Measurements from ENCODE around the gene AOC3. TPM values are rescaled to one million over a fixed set of nuclear protein-coding genes. Genes with fewer than 3 reads are reported as not detected.
"Not testable (repeated sequence)": the region's sequence is repeated elsewhere in the genome, so short reads cannot be mapped to it uniquely, and the experiment has no call there.

The AOC3 gene
- total RNA-seq, 1 experiment from 2014 or later = 0.23 TPM

- peak; percentile 59 for DNase-seq (ENCODE audit: low spot score)
Measured at GRCh38 chr17:42894283-42895184, 43.5 kb downstream of the AOC3 start.

GRCh38 chr17:42895185-42895555 is 44.2 kb downstream of the AOC3 start:
- DNase-seq (ENCODE audit: low spot score) = peak; percentile 42

- no peak for DNase-seq (ENCODE audit: low spot score)
Measured at GRCh38 chr17:42898147-42898811, 47.3 kb downstream of the AOC3 start.

GRCh38 chr17:42899981-42900380 is 49.0 kb downstream of the AOC3 start:
- not testable (repeated sequence) for DNase-seq (ENCODE audit: low spot score)

GRCh38 chr17:42900460-42901331 is 49.7 kb downstream of the AOC3 start, which contains the start of gene G6PC1:
Gene G6PC1 (plus strand): TSS chr17:42900799. CDS start chr17:42900877, 78 bp downstream.
- DNase-seq (ENCODE audit: low spot score) = no peak

GRCh38 chr17:42901535-42902229 is 50.7 kb downstream of the AOC3 start:
- no peak for DNase-seq (ENCODE audit: low spot score)

GRCh38 chr17:42904110-42904469 is 53.1 kb downstream of the AOC3 start:
- DNase-seq (ENCODE audit: low spot score) = no peak

GRCh38 chr17:42906772-42907446 is 55.9 kb downstream of the AOC3 start:
- DNase-seq (ENCODE audit: low spot score) = no peak

Small RNAs within 50 kb of the gene (small RNA-seq; reads per million reads assigned to genes)
- gene MIR6781 (not detected), gene RNU6-287P (not detected)

Other genes starting within 250 kb of the AOC3 start
- 38.1 and 44.7 TPM in 2 replicates for gene RETREG3, start 241.8 kb upstream of the AOC3 start, total RNA-seq (2014; rRNA removed; shearing (Covaris generic))
- 123 and 127 TPM in 2 replicates for gene TUBG1, start 241.5 kb upstream of the AOC3 start, total RNA-seq (2014; rRNA removed; shearing (Covaris generic))
- 7.4 and 8.7 TPM in 2 replicates for gene TUBG2, start 191.9 kb upstream of the AOC3 start, total RNA-seq (2014; rRNA removed; shearing (Covaris generic))
- gene PLEKHH3, start 174.2 kb upstream of the AOC3 start, total RNA-seq (2014; rRNA removed; shearing (Covaris generic)) = 34.2 and 49.4 TPM in 2 replicates
- not detected in 2 replicates for gene CCR10, start 169.4 kb upstream of the AOC3 start, total RNA-seq (2014; rRNA removed; shearing (Covaris generic))
- 0.08 and 0.23 TPM in 2 replicates for gene CNTNAP1, start 168.7 kb upstream of the AOC3 start, total RNA-seq (2014; rRNA removed; shearing (Covaris generic))
- gene EZH1, start 106.2 kb upstream of the AOC3 start, total RNA-seq (2014; rRNA removed; shearing (Covaris generic)) = 11.8 and 12.2 TPM in 2 replicates
- not detected in 2 replicates for gene RAMP2, start 90.0 kb upstream of the AOC3 start, total RNA-seq (2014; rRNA removed; shearing (Covaris generic))
- gene VPS25, start 77.8 kb upstream of the AOC3 start, total RNA-seq (2014; rRNA removed; shearing (Covaris generic)) = 76.1 and 84.4 TPM in 2 replicates
- gene WNK4, start 70.6 kb upstream of the AOC3 start, total RNA-seq (2014; rRNA removed; shearing (Covaris generic)) = 7.8 and 8.6 TPM in 2 replicates
- gene COA3, start 52.5 kb upstream of the AOC3 start, total RNA-seq (2014; rRNA removed; shearing (Covaris generic)) = 82.9 and 86.2 TPM in 2 replicates
- gene CNTD1, start 52.3 kb upstream of the AOC3 start, total RNA-seq (2014; rRNA removed; shearing (Covaris generic)) = 0.13 and 0.66 TPM in 2 replicates
- gene BECN1, start 26.9 kb upstream of the AOC3 start, total RNA-seq (2014; rRNA removed; shearing (Covaris generic)) = 108 and 118 TPM in 2 replicates
- gene PSME3, start 17.8 kb upstream of the AOC3 start, total RNA-seq (2014; rRNA removed; shearing (Covaris generic)) = 96.8 and 142 TPM in 2 replicates
- gene AOC2, start 6.6 kb upstream of the AOC3 start, total RNA-seq (2014; rRNA removed; shearing (Covaris generic)) = 1.6 and 1.8 TPM in 2 replicates
- gene G6PC1, start 49.6 kb downstream of the AOC3 start, total RNA-seq (2014; rRNA removed; shearing (Covaris generic)) = not detected in 2 replicates
- 35.3 and 54.1 TPM in 2 replicates for gene AARSD1, start 113.3 kb downstream of the AOC3 start, total RNA-seq (2014; rRNA removed; shearing (Covaris generic))
- 0.52 and 0.66 TPM in 2 replicates for gene PTGES3L, start 128.9 kb downstream of the AOC3 start, total RNA-seq (2014; rRNA removed; shearing (Covaris generic))
- 13.0 and 13.8 TPM in 2 replicates for gene RUNDC1, start 129.4 kb downstream of the AOC3 start, total RNA-seq (2014; rRNA removed; shearing (Covaris generic))
- 1,187 and 1,205 TPM in 2 replicates for gene RPL27, start 147.2 kb downstream of the AOC3 start, total RNA-seq (2014; rRNA removed; shearing (Covaris generic))
- gene IFI35, start 155.6 kb downstream of the AOC3 start, total RNA-seq (2014; rRNA removed; shearing (Covaris generic)) = 35.3 and 47.6 TPM in 2 replicates
- 83.7 and 106 TPM in 2 replicates for gene VAT1, start 171.2 kb downstream of the AOC3 start, total RNA-seq (2014; rRNA removed; shearing (Covaris generic))
- 0.13 TPM in 1 of 2 replicates, not detected in the other for gene RND2, start 174.0 kb downstream of the AOC3 start, total RNA-seq (2014; rRNA removed; shearing (Covaris generic))

Data from HT-29 (cell line).